Smooth muscle cell (in vitro differentiated cells): ENCODE measurements around the gene MACROD1. TPM values are rescaled to one million over a fixed set of nuclear protein-coding genes. Genes with fewer than 3 reads are reported as not detected.

Experiments used
- DNase-seq: peaks from one replicate; lab custom pipeline; 2025; ENCODE audit not compliant: unreplicated experiment; lab: John Stamatoyannopoulos, UW
- H2AFZ ChIP-seq: fragments of 200-600 bp; sonication (generic); 2 replicates; pipeline ENCODE4 v1.6.0; 2016; ENCODE audit warnings: antibody characterized with exemption, low read depth, mild to moderate bottlenecking
- H3F3A ChIP-seq: fragments of 200-600 bp; sonication (generic); 2 replicates; pipeline ENCODE4 v1.6.0; 2017; ENCODE audit warnings: antibody characterized with exemption, low read depth
- H3K27ac ChIP-seq: fragments of 200-600 bp; sonication (generic); 2 replicates; pipeline ENCODE4 v1.5.1; 2016; ENCODE audit warnings: low read depth, mild to moderate bottlenecking
- H3K27me3 ChIP-seq: fragments of 200-600 bp; sonication (generic); 2 replicates; pipeline ENCODE4 v1.6.1; 2016; ENCODE audit warnings: low read depth, mild to moderate bottlenecking
- H3K36me3 ChIP-seq: fragments of 200-600 bp; sonication (generic); 2 replicates; pipeline ENCODE4 v1.5.1; 2016; ENCODE audit warnings: low read depth
- H3K4me1 ChIP-seq: fragments of 200-600 bp; sonication (generic); 2 replicates; pipeline ENCODE4 v1.5.1; 2016; ENCODE audit warnings: low read depth
- H3K4me2 ChIP-seq: fragments of 200-600 bp; sonication (generic); 2 replicates; pipeline ENCODE4 v1.6.0; 2016; ENCODE audit warnings: mild to moderate bottlenecking
- H3K4me3 ChIP-seq: fragments of 200-600 bp; sonication (generic); 2 replicates; pipeline ENCODE4 v1.5.1; 2016; ENCODE audit warnings: mild to moderate bottlenecking
- H3K79me2 ChIP-seq: fragments of 200-600 bp; sonication (generic); 2 replicates; pipeline ENCODE4 v1.6.0; 2016; ENCODE audit warnings: low read depth, mild to moderate bottlenecking
- H3K9ac ChIP-seq: fragments of 200-600 bp; sonication (generic); 2 replicates; pipeline ENCODE4 v1.6.0; 2016; ENCODE audit warnings: low read depth
- H3K9me3 ChIP-seq: fragments of 200-600 bp; sonication (generic); replicated peaks from 2 replicates; pipeline ENCODE4 v1.5.1; 2016; ENCODE audit warnings: low read depth
- H4K20me1 ChIP-seq: fragments of 200-600 bp; sonication (generic); 2 replicates; pipeline ENCODE4 v1.6.0; 2016; ENCODE audit warnings: low read depth
- WGBS: methylation state at CpG from one replicate; pipeline ENCODE4 v1.1.7; 2016; ENCODE audit warnings: low lambda C conversion rate; 5-methylcytosine and 5-hydroxymethylcytosine counted together
- polyA plus RNA-seq: library from polyadenylated mRNA; unstranded; fragments of >200 nt; fragmentation: Nextera tagmentation; extraction: Ambion mirVana; gene quantifications from 2 replicates; pipeline ENCODE4 v1.2.1, GENCODE V29; 2016
- total RNA-seq: library from RNA; depleted of rRNA; stranded (reverse); fragments of >200 nt; gene quantifications from 2 replicates; pipeline ENCODE4 v1.2.3, GENCODE V29; 2014
- TF ChIP-seq, protein P1 (sequence below): fragments of 200-600 bp; sonication (generic); IDR thresholded peaks from 2 replicates; pipeline ENCODE4 v1.5.1; 2017; ENCODE audit warnings: borderline replicate concordance, mild to moderate bottlenecking, antibody characterized with exemption; ENCODE audit not compliant: insufficient read depth, poor library complexity, severe bottlenecking

The MACROD1 gene
- total and polyA plus RNA-seq, 2 experiments from 2014 or later: 9.2 to 32.6 TPM

- WGBS: 59% methylated on average over 8 of the region's 9 CpGs
- no peak overlapping the region for H3K4me3 ChIP-seq
- no peak for DNase-seq
- no peak overlapping the region for H3K4me2 ChIP-seq
- no peaks in the 10 kb centered on the region for H3F3A ChIP-seq
- H4K20me1 ChIP-seq: peaks cover 55% of the 10 kb centered on the region
- H3K79me2 ChIP-seq: no peaks in the 10 kb centered on the region
- no peak overlapping the region for H2AFZ ChIP-seq
- H3K36me3 ChIP-seq: no peaks in the 10 kb centered on the region
- H3K4me1 ChIP-seq: peaks cover 14% of the 10 kb centered on the region
- H3K27ac ChIP-seq: no peak overlapping the region
- TF ChIP-seq, protein P1, sequence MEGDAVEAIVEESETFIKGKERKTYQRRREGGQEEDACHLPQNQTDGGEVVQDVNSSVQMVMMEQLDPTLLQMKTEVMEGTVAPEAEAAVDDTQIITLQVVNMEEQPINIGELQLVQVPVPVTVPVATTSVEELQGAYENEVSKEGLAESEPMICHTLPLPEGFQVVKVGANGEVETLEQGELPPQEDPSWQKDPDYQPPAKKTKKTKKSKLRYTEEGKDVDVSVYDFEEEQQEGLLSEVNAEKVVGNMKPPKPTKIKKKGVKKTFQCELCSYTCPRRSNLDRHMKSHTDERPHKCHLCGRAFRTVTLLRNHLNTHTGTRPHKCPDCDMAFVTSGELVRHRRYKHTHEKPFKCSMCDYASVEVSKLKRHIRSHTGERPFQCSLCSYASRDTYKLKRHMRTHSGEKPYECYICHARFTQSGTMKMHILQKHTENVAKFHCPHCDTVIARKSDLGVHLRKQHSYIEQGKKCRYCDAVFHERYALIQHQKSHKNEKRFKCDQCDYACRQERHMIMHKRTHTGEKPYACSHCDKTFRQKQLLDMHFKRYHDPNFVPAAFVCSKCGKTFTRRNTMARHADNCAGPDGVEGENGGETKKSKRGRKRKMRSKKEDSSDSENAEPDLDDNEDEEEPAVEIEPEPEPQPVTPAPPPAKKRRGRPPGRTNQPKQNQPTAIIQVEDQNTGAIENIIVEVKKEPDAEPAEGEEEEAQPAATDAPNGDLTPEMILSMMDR: no peak
- peaks cover 59% of the 10 kb centered on the region for H3K27me3 ChIP-seq
- H3K9ac ChIP-seq: no peak overlapping the region
- H3K9me3 ChIP-seq: no peaks in the 10 kb centered on the region
These were observed 131.5 kb downstream of the MACROD1 start for GRCh38 chr11:64034411-64034811.

DNA sequence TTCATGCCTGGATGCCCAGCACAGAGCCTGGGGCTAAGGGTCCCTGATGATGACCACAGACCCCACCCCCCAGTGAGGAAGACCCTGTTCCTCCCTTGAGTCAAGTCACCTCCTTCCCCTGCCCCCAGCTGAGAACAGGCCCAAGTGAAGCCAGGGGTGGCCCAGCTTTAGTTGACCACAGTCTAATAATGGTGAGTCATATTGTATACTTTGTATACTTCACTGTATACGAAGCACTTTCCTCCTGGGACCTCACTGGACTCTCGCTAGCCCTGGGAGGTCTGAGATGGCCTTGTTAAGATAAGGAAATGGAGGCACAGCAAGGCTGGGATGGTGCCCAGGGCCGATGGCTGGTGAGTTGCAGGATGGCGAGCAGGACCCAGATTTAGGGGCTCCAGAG, 133.9 kb downstream of the MACROD1 start:
- no peaks in the 10 kb centered on the region for H3K9me3 ChIP-seq
- H3K4me3 ChIP-seq: no peak overlapping the region
- H3K36me3 ChIP-seq: no peaks in the 10 kb centered on the region
- no peaks in the 10 kb centered on the region for H3F3A ChIP-seq
- H4K20me1 ChIP-seq: peaks cover 42% of the 10 kb centered on the region
- 66% methylated on average over 4 of the region's 4 CpGs for WGBS
- no peak overlapping the region for H3K27ac ChIP-seq
- DNase-seq: no peak
- TF ChIP-seq, protein P1: no peak
- peaks cover 39% of the 10 kb centered on the region for H3K27me3 ChIP-seq
- peaks cover 26% of the 10 kb centered on the region for H3K4me1 ChIP-seq
- H2AFZ ChIP-seq: no peak overlapping the region
- no peaks in the 10 kb centered on the region for H3K79me2 ChIP-seq
- H3K9ac ChIP-seq: no peak overlapping the region
- no peak overlapping the region for H3K4me2 ChIP-seq

GRCh38 chr11:64031001-64031400, 134.9 kb downstream of the MACROD1 start:
- H3K9ac ChIP-seq: no peak overlapping the region
- H3K79me2 ChIP-seq: no peaks in the 10 kb centered on the region
- no peaks in the 10 kb centered on the region for H3K9me3 ChIP-seq
- WGBS: 78% methylated on average over 3 of the region's 3 CpGs
- peaks cover 29% of the 10 kb centered on the region for H3K27me3 ChIP-seq
- H4K20me1 ChIP-seq: peaks cover 31% of the 10 kb centered on the region
- TF ChIP-seq, protein P1: no peak
- no peaks in the 10 kb centered on the region for H3F3A ChIP-seq
- no peak overlapping the region for H3K4me3 ChIP-seq
- H3K4me2 ChIP-seq: no peak overlapping the region
- H3K27ac ChIP-seq: no peak overlapping the region
- peaks cover 15% of the 10 kb centered on the region for H3K4me1 ChIP-seq
- no peak overlapping the region for H2AFZ ChIP-seq
- no peaks in the 10 kb centered on the region for H3K36me3 ChIP-seq
- DNase-seq: no peak

- H3F3A ChIP-seq: no peaks in the 10 kb centered on the region
- H3K27me3 ChIP-seq: peaks cover 20% of the 10 kb centered on the region
- no peak overlapping the region for H3K9ac ChIP-seq
- TF ChIP-seq, protein P1: no peak
- no peak for DNase-seq
- H3K4me1 ChIP-seq: peaks cover 14% of the 10 kb centered on the region
- no peak overlapping the region for H2AFZ ChIP-seq
- no peaks in the 10 kb centered on the region for H3K79me2 ChIP-seq
- 56% methylated on average over 6 of the region's 8 CpGs for WGBS
- H3K9me3 ChIP-seq: no peaks in the 10 kb centered on the region
- no peaks in the 10 kb centered on the region for H3K36me3 ChIP-seq
- H4K20me1 ChIP-seq: peaks cover 24% of the 10 kb centered on the region
- no peak overlapping the region for H3K27ac ChIP-seq
- H3K4me2 ChIP-seq: no peak overlapping the region
- no peak overlapping the region for H3K4me3 ChIP-seq
These were observed 136.1 kb downstream of the MACROD1 start for GRCh38 chr11:64029773-64030172.
